HepG2 (cell line): ENCODE data around the gene DUS1L. TPM values are rescaled to one million over a fixed set of nuclear protein-coding genes. Genes with fewer than 3 reads are reported as not detected.

Source experiments
- ARNT ChIP-seq: fragments of 450-650 bp; IDR thresholded peaks from 2 replicates; pipeline ENCODE4 v1.6.1; 2017
- BHLHE40 ChIP-seq: IDR thresholded peaks from 2 replicates; pipeline ENCODE4 v1.6.1; 2011; ENCODE audit warnings: low read length, improper control_type of control experiment
- CEBPZ ChIP-seq: IDR thresholded peaks from 2 replicates; pipeline ENCODE4 v1.6.1; 2012; ENCODE audit warnings: low read length, improper control_type of control experiment
- DR1 ChIP-seq: sonication (generic); formaldehyde crosslinking; IDR thresholded peaks from 2 replicates; pipeline ENCODE4 v1.8.0; 2021; ENCODE audit warnings: mild to moderate bottlenecking, missing genetic modification reagents, inconsistent platforms
- EEA1 ChIP-seq: sonication (generic); formaldehyde crosslinking; IDR thresholded peaks from 2 replicates; pipeline ENCODE4 v1.5.1; 2020; ENCODE audit warnings: mild to moderate bottlenecking, missing genetic modification reagents, borderline replicate concordance
- HNF4G ChIP-seq, 2 experiments: sonication (generic) in 1 of 2; formaldehyde crosslinking in 1 of 2; IDR thresholded peaks; 2 replicates each; pipeline versions ENCODE4 v1.4.0 to v1.6.1; 2011 to 2020; ENCODE audit warnings: borderline replicate concordance in 2 of 2, low read depth in 2 of 2, mild to moderate bottlenecking in 2 of 2, low read length in 1 of 2, missing genetic modification reagents in 1 of 2, moderate library complexity in 1 of 2
- ISX ChIP-seq: sonication (generic); formaldehyde crosslinking; conservative IDR thresholded peaks from 2 replicates; pipeline ENCODE4 v1.5.0; 2020; ENCODE audit warnings: missing genetic modification reagents
- MED1 ChIP-seq: sonication (generic); formaldehyde crosslinking; IDR thresholded peaks from 2 replicates; pipeline ENCODE4 v1.4.0; 2020; ENCODE audit warnings: missing genetic modification reagents
- NFATC3 ChIP-seq: sonication (generic); formaldehyde crosslinking; IDR thresholded peaks from 2 replicates; pipeline ENCODE4 v1.5.1; 2020; ENCODE audit warnings: mild to moderate bottlenecking, missing genetic modification reagents
- SNAPC2 ChIP-seq: sonication (generic); formaldehyde crosslinking; IDR thresholded peaks from 2 replicates; pipeline ENCODE4 v1.8.1; 2022; ENCODE audit warnings: mild to moderate bottlenecking, missing genetic modification reagents
- U2AF1 ChIP-seq: fragments of 200-400 bp; formaldehyde crosslinking; optimal IDR thresholded peaks from 2 replicates; pipeline ENCODE3; 2017; ENCODE audit warnings: mild to moderate bottlenecking, low read depth, low read length
- ZNF207 ChIP-seq: fragments of 450-650 bp; IDR thresholded peaks from 2 replicates; pipeline ENCODE4 v1.6.1; 2016; ENCODE audit warnings: antibody characterized with exemption, borderline replicate concordance
- ZNF792 ChIP-seq: IDR thresholded peaks from 2 replicates; pipeline ENCODE4 v1.6.1; 2016
- polyA plus RNA-seq, 8 experiments: library from polyadenylated mRNA; depleted of rRNA in 3 of 8; stranded (reverse) in 7 of 8; unstranded in 1 of 8; fragments of >200 nt; fragmentation: Illumina TruSeq in 4 of 8; extraction: Trizol in 4 of 8; gene quantifications; 2 replicates each; pipeline versions ENCODE4 v1.2.1 to v1.2.3, GENCODE V29; 2011 to 2016; ENCODE audit warnings: low read depth in 4 of 8, missing spikeins in 1 of 8, mixed read lengths in 1 of 8; ENCODE audit not compliant: insufficient read depth in 1 of 8
- total RNA-seq, 5 experiments: library from RNA; depleted of rRNA; stranded (reverse); fragments of >200 nt; fragmentation: Illumina TruSeq; extraction: Trizol; gene quantifications; 2 replicates each; pipeline ENCODE4 v1.2.3, GENCODE V29; 2016; ENCODE audit warnings: low read depth in 1 of 5
- TF ChIP-seq, protein P1 (sequence below): IDR thresholded peaks from 2 replicates; pipeline ENCODE4 v1.6.1; 2012; ENCODE audit warnings: low read depth, low read length, improper control_type of control experiment
- TF ChIP-seq, protein P2 (sequence below): sonication (generic); formaldehyde crosslinking; IDR thresholded peaks from 2 replicates; pipeline ENCODE4 v1.8.0; 2023; ENCODE audit warnings: mild to moderate bottlenecking, missing genetic modification reagents
- TF ChIP-seq, protein P3 (sequence below): sonication (generic); formaldehyde crosslinking; IDR thresholded peaks from 2 replicates; pipeline ENCODE4 v1.4.0; 2020; ENCODE audit warnings: missing genetic modification reagents
- TF ChIP-seq, protein P4 (sequence below): sonication (generic); formaldehyde crosslinking; IDR thresholded peaks from 2 replicates; pipeline ENCODE4 v1.4.0; 2020; ENCODE audit warnings: missing genetic modification reagents
- TF ChIP-seq, protein P5 (sequence below): sonication (generic); formaldehyde crosslinking; IDR thresholded peaks from 2 replicates; pipeline ENCODE4 v1.4.0; 2020; ENCODE audit warnings: mild to moderate bottlenecking, low read depth, missing genetic modification reagents

Gene DUS1L
- total and polyA plus RNA-seq, 2 of the 13 experiments (the other 11 are each of a cell fraction or from before 2014, with no cell fraction given): 81.0 to 109 TPM

GRCh38 chr17:82037092-82037888 is 28.3 kb downstream of the DUS1L start, which contains the start of gene DCXR (continued):
- peak; percentile 85; the same call in 1 of the 2 replicates for TF ChIP-seq SNAPC2 (CRISPR knock-in tag)
- no peak for TF ChIP-seq HNF4G (IDR thresholded peaks at IDR 0.05; ENCODE audit: borderline replicate concordance, low read depth, low read length)
- peak; percentile 75 for TF ChIP-seq HNF4G (CRISPR knock-in tag; IDR thresholded peaks at IDR 0.05; ENCODE audit: borderline replicate concordance, low read depth)
- TF ChIP-seq CEBPZ: no peak
- TF ChIP-seq ISX (CRISPR knock-in tag): no peak; the same call in 1 of the 2 replicates
- no peak for TF ChIP-seq ZNF207
- peak; percentile 96; the same call in 1 of the 2 replicates for TF ChIP-seq EEA1 (CRISPR knock-in tag)
- TF ChIP-seq, protein P1, sequence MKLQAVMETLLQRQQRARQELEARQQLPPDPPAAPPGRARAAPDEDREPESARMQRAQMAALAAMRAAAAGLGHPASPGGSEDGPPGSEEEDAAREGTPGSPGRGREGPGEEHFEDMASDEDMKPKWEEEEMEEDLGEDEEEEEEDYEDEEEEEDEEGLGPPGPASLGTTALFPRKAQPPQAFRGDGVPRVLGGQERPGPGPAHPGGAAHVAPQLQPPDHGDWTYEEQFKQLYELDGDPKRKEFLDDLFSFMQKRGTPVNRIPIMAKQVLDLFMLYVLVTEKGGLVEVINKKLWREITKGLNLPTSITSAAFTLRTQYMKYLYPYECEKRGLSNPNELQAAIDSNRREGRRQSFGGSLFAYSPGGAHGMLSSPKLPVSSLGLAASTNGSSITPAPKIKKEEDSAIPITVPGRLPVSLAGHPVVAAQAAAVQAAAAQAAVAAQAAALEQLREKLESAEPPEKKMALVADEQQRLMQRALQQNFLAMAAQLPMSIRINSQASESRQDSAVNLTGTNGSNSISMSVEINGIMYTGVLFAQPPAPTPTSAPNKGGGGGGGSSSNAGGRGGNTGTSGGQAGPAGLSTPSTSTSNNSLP: 0 out of 2 replicates have a peak, but pooled peaks have one; percentile 11
- peak; percentile 70 for TF ChIP-seq BHLHE40
- TF ChIP-seq DR1 (CRISPR knock-in tag): peak; percentile 100
- TF ChIP-seq, protein P2, sequence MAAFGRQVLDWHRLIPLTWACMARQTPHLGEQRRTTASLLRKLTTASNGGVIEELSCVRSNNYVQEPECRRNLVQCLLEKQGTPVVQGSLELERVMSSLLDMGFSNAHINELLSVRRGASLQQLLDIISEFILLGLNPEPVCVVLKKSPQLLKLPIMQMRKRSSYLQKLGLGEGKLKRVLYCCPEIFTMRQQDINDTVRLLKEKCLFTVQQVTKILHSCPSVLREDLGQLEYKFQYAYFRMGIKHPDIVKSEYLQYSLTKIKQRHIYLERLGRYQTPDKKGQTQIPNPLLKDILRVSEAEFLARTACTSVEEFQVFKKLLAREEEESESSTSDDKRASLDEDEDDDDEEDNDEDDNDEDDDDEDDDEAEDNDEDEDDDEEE (CRISPR knock-in tag): peak; percentile 98
- peak; percentile 65; the same call in 1 of the 2 replicates for TF ChIP-seq MED1
- peak; percentile 90; the same call in 1 of the 2 replicates for TF ChIP-seq ZNF792
- TF ChIP-seq, protein P3, sequence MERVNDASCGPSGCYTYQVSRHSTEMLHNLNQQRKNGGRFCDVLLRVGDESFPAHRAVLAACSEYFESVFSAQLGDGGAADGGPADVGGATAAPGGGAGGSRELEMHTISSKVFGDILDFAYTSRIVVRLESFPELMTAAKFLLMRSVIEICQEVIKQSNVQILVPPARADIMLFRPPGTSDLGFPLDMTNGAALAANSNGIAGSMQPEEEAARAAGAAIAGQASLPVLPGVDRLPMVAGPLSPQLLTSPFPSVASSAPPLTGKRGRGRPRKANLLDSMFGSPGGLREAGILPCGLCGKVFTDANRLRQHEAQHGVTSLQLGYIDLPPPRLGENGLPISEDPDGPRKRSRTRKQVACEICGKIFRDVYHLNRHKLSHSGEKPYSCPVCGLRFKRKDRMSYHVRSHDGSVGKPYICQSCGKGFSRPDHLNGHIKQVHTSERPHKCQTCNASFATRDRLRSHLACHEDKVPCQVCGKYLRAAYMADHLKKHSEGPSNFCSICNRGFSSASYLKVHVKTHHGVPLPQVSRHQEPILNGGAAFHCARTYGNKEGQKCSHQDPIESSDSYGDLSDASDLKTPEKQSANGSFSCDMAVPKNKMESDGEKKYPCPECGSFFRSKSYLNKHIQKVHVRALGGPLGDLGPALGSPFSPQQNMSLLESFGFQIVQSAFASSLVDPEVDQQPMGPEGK: peak; percentile 81
- TF ChIP-seq, protein P4, sequence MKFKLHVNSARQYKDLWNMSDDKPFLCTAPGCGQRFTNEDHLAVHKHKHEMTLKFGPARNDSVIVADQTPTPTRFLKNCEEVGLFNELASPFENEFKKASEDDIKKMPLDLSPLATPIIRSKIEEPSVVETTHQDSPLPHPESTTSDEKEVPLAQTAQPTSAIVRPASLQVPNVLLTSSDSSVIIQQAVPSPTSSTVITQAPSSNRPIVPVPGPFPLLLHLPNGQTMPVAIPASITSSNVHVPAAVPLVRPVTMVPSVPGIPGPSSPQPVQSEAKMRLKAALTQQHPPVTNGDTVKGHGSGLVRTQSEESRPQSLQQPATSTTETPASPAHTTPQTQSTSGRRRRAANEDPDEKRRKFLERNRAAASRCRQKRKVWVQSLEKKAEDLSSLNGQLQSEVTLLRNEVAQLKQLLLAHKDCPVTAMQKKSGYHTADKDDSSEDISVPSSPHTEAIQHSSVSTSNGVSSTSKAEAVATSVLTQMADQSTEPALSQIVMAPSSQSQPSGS (CRISPR knock-in tag): peak; percentile 41; the same call in 1 of the 2 replicates
- TF ChIP-seq, protein P5, sequence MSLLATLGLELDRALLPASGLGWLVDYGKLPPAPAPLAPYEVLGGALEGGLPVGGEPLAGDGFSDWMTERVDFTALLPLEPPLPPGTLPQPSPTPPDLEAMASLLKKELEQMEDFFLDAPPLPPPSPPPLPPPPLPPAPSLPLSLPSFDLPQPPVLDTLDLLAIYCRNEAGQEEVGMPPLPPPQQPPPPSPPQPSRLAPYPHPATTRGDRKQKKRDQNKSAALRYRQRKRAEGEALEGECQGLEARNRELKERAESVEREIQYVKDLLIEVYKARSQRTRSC (CRISPR knock-in tag): no peak
- TF ChIP-seq ARNT: no peak
- peak; percentile 77; the same call in 1 of the 2 replicates for TF ChIP-seq NFATC3 (CRISPR knock-in tag)
- no peak for TF ChIP-seq U2AF1
